Activated CD8-positive, alpha-beta memory T cell treated with anti-CD3 and anti-CD28 coated beads, Interleukin-2, amount 50 U/mL, for 4 hours (primary cell): ENCODE data around the gene MED1.

Experiments used
- DNase-seq: peaks from one replicate; pipeline ENCODE4 v3.0.0-alpha.2; 2020

The MED1 gene

GRCh38 chr17:39359994-39360393 lies 91.1 kb downstream of the MED1 start:
- no peak for DNase-seq

GRCh38 chr17:39357986-39358385 lies 93.1 kb downstream of the MED1 start:
- no peak for DNase-seq

- no peak for DNase-seq
These were observed 93.6 kb downstream of the MED1 start for GRCh38 chr17:39357488-39357887.
